Ovary (tissue), 3 donors: Measurements from ENCODE around the gene ZNF205.

ENCODE experiments used
- EP300 ChIP-seq: sonication (generic); formaldehyde crosslinking; IDR thresholded peaks from one replicate; pipeline ENCODE4 v1.6.1; 2017; ENCODE audit warnings: antibody characterized with exemption
- POLR2A ChIP-seq: fragments of 450-650 bp; IDR thresholded peaks from one replicate; pipeline ENCODE4 v1.6.1; 2017; ENCODE audit warnings: antibody characterized with exemption, mild to moderate bottlenecking, moderate library complexity
- TF ChIP-seq, protein P1 (sequence below), 3 donors: fragments of 450-650 bp in 2 of 3; fragments of 200-600 bp in 1 of 3; IDR thresholded peaks; one replicate each; pipeline versions ENCODE4 v1.5.1 to v1.8.0; 2016 to 2022; ENCODE audit warnings: antibody characterized with exemption in 3 of 3, mild to moderate bottlenecking in 1 of 3
- donor health status: DM: no; HTN: no; CAD: no.

- TF ChIP-seq POLR2A (no peak), EP300 (no peak)
- TF ChIP-seq, protein P1, sequence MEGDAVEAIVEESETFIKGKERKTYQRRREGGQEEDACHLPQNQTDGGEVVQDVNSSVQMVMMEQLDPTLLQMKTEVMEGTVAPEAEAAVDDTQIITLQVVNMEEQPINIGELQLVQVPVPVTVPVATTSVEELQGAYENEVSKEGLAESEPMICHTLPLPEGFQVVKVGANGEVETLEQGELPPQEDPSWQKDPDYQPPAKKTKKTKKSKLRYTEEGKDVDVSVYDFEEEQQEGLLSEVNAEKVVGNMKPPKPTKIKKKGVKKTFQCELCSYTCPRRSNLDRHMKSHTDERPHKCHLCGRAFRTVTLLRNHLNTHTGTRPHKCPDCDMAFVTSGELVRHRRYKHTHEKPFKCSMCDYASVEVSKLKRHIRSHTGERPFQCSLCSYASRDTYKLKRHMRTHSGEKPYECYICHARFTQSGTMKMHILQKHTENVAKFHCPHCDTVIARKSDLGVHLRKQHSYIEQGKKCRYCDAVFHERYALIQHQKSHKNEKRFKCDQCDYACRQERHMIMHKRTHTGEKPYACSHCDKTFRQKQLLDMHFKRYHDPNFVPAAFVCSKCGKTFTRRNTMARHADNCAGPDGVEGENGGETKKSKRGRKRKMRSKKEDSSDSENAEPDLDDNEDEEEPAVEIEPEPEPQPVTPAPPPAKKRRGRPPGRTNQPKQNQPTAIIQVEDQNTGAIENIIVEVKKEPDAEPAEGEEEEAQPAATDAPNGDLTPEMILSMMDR (IDR thresholded peaks at IDR 0.05): no peak
Measured at GRCh38 chr16:3119286-3119685, 6.9 kb downstream of the ZNF205 start.
